GM12891 (cell line): ENCODE data around the gene DDX39B. TPM values are rescaled to one million over a fixed set of nuclear protein-coding genes. Genes with fewer than 3 reads are reported as not detected.
"Not testable (repeated sequence)": the region's sequence is repeated elsewhere in the genome, so short reads cannot be mapped to it uniquely, and the experiment has no call there.

Experiments
- DNase-seq: peaks from one replicate; pipeline ENCODE4 v3.0.0; 2011; ENCODE audit warnings: low spot score; ENCODE audit not compliant: insufficient read length
- FAIRE-seq: peaks from 2 replicates; lab custom pipeline; 2011; peaks lifted over from hg19 to GRCh38; lab: Jason Lieb, UNC
- PAX5 ChIP-seq: IDR thresholded peaks from 2 replicates; pipeline ENCODE4 v1.6.1; 2011; ENCODE audit warnings: low read length, moderate library complexity, mild to moderate bottlenecking; ENCODE audit not compliant: insufficient read depth, severe bottlenecking
- POLR2A ChIP-seq: IDR thresholded peaks from 2 replicates; pipeline ENCODE4 v1.6.1; 2011; ENCODE audit warnings: low read depth, low read length, control low read depth
- POLR2AphosphoS5 ChIP-seq: IDR thresholded peaks from 2 replicates; pipeline ENCODE4 v1.6.1; 2011; ENCODE audit warnings: low read depth, low read length, control low read depth
- POU2F2 ChIP-seq: IDR thresholded peaks from 2 replicates; pipeline ENCODE4 v1.6.1; 2011; ENCODE audit warnings: low read depth, mild to moderate bottlenecking, control low read depth, low read length, moderate library complexity
- SPI1 ChIP-seq: IDR thresholded peaks from 2 replicates; pipeline ENCODE4 v1.6.1; 2011; ENCODE audit warnings: low read depth, low read length, control low read depth
- TAF1 ChIP-seq: IDR thresholded peaks from 2 replicates; pipeline ENCODE4 v1.6.1; 2011; ENCODE audit warnings: low read depth, low read length, control low read depth
- polyA plus RNA-seq: library from polyadenylated mRNA; unstranded; fragments of >200 nt; gene quantifications from one replicate; pipeline ENCODE4 v1.2.1, GENCODE V29; 2012; ENCODE audit warnings: low read depth, missing spikeins, inconsistent platforms; ENCODE audit not compliant: missing spikeins

DDX39B gene
- polyA plus RNA-seq = 319 TPM

DNA sequence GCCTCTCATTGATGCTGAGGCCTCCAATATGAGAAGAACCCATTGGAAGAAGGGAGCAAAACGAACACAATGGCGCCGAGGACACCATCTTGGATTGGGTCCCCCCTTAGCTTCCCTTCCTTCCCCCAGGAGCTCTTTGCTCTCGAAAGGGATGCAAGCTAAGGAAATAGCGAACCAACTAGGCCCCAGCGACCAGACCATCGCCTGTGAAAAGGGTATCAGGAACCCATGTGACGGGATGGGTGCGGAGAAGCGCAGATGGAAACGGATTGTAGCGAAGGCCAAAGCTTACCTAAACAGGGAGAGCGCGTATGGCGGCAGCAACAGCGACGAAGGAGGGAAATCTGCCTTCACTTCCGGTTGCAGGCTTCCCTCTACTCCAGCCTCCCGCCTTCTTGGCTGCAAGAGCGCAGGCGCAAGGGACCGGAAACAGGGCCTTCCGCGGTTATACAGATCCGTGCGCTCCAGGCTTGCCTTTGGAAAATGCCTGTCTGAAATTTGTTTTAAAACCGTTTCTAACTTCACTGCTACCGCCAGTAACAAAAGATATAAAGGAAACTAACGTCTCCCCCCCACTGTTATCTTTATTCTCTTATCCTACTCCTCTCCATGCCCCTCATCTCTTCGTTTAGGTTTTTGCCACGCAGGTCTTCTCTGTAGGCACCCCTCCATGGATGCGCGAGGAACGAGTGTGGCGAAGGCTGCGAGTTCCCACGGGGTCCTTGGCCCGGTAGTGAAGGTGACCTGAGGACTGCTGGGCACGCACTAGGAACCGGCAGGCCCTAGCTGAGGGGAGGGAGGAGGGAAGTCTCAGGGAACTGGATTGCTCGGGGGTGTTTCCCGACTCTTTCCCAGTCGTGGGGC, at the start of gene DDX39B:
DDX39B (minus strand) TSS at position 346 of the 864 bp plus-strand sequence. CDS start 1,471 bp downstream, outside the sequence.
- peak; percentile 91 for FAIRE-seq
- peak; percentile 97 for TF ChIP-seq POLR2AphosphoS5
- peak; percentile 45; the same call in 1 of the 2 replicates for TF ChIP-seq SPI1
- peak; percentile 79 for TF ChIP-seq POU2F2
- TF ChIP-seq POLR2A = peak; percentile 97
- TF ChIP-seq TAF1 = peak; percentile 100
- no peak for TF ChIP-seq PAX5
- DNase-seq = peak; percentile 76

DNA sequence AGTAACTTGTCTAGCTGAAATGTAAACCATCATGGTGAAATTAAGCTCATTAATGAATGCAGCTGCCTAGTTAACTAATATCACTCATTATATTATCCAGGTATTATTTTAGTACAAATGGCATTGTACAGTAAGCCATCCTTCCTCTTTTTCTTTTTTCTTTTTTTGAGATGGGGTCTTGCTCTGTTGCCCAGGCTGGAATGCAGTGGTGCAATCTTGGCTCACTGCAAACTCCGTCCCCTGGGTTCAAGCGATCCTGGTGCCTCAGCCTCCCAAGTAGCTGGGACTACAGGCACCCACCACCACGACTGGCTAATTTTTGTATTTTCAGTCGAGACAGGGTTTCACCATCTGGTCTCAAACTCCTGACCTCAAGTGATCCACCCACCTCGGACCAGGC, 48.9 kb upstream of the DDX39B start:
- not testable (repeated sequence) for DNase-seq, FAIRE-seq

DNA sequence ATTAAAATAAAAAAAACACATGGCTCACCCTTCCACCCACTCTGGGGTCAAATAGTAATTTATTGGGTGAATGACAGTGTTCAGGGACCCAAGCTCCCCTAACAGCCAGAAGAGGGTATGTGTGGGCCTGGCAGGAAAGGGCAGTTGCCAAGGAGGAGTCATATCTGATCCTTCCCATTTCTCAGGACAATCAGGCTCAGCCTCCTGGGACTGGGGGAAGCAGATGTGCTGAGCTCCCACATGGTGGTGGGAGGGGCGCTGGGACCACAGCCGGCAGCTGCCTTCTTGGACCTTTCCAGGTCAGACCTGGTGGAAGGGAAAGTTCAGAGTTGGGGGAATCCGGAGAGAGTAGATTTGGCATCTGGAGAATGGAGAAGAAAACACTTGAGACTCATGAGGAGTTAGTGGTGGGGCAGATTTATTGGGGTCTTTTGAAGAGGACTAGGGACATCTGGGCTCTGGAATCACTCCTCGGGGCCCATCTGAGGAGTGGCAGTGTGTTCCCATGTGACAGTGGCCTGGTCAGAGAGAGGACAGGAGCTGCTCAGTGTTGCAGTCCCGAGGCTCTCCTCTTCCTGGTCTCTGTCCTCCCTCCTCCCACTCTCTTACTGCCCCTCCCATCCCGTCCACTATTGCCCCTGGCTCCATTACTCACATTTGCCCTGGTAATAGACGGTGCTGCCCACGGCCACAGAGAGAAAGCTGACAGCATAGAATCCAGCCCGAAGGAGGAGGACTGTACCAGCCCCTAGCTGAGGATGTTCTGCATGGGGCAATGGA, 47.3 kb upstream of the DDX39B start:
- TF ChIP-seq PAX5 (no peak), TAF1 (no peak), POLR2A (no peak), POU2F2 (no peak), POLR2AphosphoS5 (no peak), SPI1 (no peak)
- no peak for FAIRE-seq
- no peak for DNase-seq

DNA sequence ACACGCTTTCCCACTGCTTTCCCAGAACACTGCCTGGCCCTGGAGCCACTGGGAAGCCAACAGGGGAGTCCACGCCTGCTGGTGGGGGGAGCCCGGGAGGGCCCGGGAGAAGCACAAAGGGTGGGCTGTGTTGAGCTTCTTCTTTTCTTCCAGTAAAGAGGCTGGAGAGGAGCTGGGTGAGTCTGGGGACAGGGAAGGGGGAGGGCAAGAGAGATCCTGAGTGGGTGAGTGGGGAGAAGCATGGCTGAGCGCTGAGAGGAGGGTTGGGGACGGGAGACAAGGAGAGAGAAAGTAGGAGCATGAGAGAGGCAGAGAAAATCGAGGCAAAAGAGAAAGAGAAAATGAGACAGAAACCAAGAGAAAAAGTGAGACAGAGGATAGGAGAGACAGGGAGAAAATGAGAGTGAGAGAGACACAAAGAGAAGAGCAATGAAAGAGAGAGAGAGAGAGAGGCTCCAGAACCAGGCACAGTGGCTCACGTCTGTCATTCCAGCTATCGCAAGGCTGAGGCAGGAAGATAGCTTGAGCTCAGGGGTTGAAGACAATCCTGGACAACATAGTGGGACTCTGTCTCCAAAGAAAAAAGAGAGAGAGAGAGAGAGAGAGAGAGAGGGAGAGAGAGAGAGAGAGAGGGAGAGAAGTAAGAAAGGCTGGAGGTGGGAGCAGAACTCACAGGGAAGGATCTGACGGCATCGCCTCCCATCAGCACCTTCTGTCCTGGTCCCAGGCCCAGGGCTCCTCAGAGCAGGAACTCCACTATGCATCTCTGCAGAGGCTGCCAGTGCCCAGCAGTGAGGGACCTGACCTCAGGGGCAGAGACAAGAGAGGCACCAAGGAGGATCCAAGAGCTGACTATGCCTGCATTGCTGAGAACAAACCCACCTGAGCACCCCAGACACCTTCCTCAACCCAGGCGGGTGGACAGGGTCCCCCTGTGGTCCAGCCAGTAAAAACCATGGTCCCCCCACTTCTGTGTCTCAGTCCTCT, 46.3 kb upstream of the DDX39B start:
- TF ChIP-seq POLR2A = no peak
- no peak for TF ChIP-seq POLR2AphosphoS5
- TF ChIP-seq PAX5 = no peak
- TF ChIP-seq POU2F2 = no peak
- TF ChIP-seq TAF1 = no peak
- no peak for TF ChIP-seq SPI1
- no peak for FAIRE-seq

DNA sequence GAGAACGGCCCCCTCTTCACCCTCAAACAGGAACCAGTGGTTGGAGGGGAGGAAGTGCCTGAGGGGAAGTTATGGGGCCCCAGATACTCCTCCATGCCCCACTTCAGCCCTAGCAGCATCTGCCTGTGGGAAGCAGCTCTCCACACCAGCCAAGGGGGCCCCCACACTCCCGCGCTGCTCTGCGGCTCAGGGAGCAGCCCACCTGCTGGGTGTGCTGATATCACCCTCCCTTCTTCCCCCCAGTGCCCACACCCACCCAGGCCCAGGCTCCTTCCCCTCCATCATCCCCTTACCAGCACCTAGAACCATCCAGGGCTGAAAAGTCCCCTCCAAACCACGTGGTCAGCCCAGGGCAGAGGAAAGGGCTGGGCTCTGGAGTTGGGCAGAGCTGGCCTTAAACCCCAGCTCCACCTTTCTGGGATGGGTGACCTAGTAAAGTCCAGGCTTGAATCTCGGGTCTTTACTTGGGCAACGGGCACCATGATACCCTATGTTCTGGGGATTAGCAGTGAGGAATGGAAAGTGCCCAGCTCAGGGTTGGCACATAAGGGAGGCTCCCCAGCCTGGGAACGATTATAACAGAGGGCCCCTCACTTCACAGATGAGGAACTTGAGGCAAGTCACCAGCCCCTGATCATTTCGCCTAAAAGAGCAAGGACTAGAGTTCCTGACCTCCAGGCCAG, 44.9 kb upstream of the DDX39B start:
- peak; percentile 93 for FAIRE-seq
- no peak for DNase-seq
- TF ChIP-seq PAX5 (no peak), TAF1 (no peak; the same call in 1 of the 2 replicates), POLR2A (0 out of 2 replicates have a peak, but pooled peaks have one; percentile 47), SPI1 (peak; percentile 89), POLR2AphosphoS5 (no peak), POU2F2 (no peak)

More for the DNA sequence above, 46.3 kb upstream of the DDX39B start:
- DNase-seq = no peak

DNA sequence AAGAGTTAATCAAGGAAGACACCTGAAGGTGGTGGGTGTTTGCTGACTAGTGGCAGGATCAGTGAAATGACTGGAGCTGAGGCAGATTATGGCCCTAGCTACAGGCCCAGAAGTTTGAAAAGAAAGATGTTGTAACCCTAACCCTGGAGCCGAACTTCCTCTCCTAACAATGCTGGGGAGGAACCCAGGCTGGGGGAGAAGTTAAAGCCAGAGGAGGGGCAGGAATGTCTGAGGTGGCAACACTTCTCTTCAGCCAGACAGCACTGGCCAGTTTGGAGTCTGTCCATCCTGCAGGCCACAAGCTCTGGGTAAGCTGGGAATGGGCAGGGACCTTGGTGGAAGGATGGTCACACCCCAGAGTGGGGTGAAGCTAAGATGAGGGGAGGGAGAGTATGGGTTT, 44.2 kb upstream of the DDX39B start, which contains the start of gene LST1:
LST1 (plus strand) TSS at position 270 of the 400 bp plus-strand sequence. CDS start 1,023 bp downstream, outside the sequence.
- TF ChIP-seq POLR2AphosphoS5 = no peak
- no peak for TF ChIP-seq POLR2A
- TF ChIP-seq TAF1 = no peak
- TF ChIP-seq SPI1 = peak; percentile 18; the same call in 1 of the 2 replicates
- no peak for TF ChIP-seq POU2F2
- DNase-seq (no peak), FAIRE-seq (no peak)

DNA sequence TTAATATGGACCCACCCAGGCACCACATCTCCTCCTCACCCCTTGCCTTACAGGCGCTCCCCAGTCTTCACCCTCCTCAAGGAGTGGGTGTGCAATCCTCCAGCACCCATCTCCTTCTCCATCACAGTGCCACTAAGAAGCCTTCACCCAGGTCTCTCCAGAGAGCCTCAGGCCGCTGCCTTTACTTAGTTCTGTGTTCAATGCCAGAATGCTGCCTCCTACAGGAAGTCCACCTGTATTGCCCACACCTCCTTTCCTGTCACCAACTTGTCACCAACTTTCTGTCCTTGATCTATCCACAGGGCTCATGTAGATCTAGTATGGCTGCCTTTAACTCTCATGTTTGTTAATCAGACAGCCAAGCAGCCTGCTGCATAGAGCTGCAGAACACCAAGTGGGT, 43.7 kb upstream of the DDX39B start:
- FAIRE-seq = peak; percentile 87
- TF ChIP-seq POU2F2 = no peak
- no peak for TF ChIP-seq TAF1
- no peak for TF ChIP-seq POLR2AphosphoS5
- no peak for TF ChIP-seq POLR2A
- TF ChIP-seq PAX5 = no peak
- TF ChIP-seq SPI1 = no peak

DNA sequence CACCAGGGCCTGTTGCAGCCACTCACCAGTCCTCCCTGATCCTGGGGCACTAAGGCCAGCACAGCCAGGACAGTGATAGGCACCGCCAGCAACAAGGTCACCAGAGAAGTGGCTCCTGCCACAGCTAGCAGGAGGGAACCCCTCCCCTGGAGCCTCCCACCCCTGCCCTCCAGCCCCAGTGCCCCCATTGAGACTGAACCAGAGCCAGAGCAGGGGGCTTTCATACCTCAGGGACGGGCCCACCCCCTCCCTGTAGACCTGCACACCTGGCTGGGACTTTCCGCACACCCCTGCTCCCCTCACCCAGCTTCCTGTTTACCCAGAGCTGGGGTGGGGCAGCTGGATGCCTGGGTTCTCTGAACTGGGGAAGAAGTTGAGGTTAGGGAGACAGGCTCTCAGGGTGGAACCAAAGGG, 40.4 kb upstream of the DDX39B start, which contains the start of gene LTB:
LTB (minus strand) TSS at position 195 of the 414 bp plus-strand sequence; CDS start at position 188, 7 bp downstream.
- peak; percentile 64; the same call in 1 of the 2 replicates for TF ChIP-seq POLR2AphosphoS5
- TF ChIP-seq TAF1 = no peak
- TF ChIP-seq POLR2A = peak; percentile 47; the same call in 1 of the 2 replicates
- DNase-seq (no peak), FAIRE-seq (peak; percentile 66)

More for the DNA sequence above, 43.7 kb upstream of the DDX39B start:
- DNase-seq = no peak
